ENCODE results near the gene PDIA5. TPM values are rescaled to one million over a fixed set of nuclear protein-coding genes. Genes with fewer than 3 reads are reported as not detected.

PDIA5 gene
- total RNA-seq, 1 donor from 2014 or later, result 128 TPM

DNA sequence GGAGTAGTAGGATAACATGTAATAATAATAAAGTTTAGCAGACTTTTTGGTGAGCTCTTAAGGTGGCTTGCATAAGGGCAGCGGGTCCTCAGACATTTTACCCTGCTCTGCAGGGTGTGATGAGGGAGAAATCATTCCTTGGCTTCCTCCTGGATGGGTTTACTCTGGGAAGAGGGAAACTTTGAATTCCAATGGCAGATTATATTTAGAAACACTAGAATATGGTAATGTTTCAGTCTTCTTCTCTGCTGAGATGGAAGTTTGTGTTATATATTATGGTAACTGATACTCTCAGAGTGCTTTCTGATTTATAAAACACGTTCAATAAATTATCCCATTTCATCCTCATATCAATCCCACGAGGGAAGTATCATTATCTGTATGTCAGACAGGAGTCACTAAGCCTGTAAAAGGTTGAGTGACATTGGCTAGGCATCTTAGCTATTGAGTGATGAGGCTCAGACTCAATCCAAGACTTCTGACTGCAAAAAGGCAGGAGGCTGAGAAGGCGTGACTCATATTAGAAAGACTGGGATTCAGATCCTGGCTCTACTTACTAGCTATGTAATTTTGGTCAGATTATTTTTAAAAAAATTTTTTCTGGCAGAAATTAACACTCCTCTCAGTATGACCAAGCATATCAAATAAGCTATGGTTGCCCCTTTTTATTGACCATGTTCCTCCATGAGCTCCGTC lies 19.3 kb downstream of the PDIA5 start:
- H3K27me3 Mint-ChIP-seq (ENCODE audit: low read depth), result no peaks in the 10 kb centered on the region
- DNase-seq (ENCODE audit: low spot score), result no peak
- TF ChIP-seq, protein P1, sequence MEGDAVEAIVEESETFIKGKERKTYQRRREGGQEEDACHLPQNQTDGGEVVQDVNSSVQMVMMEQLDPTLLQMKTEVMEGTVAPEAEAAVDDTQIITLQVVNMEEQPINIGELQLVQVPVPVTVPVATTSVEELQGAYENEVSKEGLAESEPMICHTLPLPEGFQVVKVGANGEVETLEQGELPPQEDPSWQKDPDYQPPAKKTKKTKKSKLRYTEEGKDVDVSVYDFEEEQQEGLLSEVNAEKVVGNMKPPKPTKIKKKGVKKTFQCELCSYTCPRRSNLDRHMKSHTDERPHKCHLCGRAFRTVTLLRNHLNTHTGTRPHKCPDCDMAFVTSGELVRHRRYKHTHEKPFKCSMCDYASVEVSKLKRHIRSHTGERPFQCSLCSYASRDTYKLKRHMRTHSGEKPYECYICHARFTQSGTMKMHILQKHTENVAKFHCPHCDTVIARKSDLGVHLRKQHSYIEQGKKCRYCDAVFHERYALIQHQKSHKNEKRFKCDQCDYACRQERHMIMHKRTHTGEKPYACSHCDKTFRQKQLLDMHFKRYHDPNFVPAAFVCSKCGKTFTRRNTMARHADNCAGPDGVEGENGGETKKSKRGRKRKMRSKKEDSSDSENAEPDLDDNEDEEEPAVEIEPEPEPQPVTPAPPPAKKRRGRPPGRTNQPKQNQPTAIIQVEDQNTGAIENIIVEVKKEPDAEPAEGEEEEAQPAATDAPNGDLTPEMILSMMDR (IDR thresholded peaks at IDR 0.05), result no peak
- no peaks in the 10 kb centered on the region for H3K9me3 Mint-ChIP-seq (ENCODE audit: low read depth)
- H3K4me1 Mint-ChIP-seq (ENCODE audit: low read depth), result peaks cover 99% of the 10 kb centered on the region
- no peak overlapping the region for H3K4me3 Mint-ChIP-seq (ENCODE audit: unreplicated experiment)
- peak overlapping the region; percentile 87 for H3K27ac Mint-ChIP-seq (ENCODE audit: unreplicated experiment)
- H3K36me3 Mint-ChIP-seq (ENCODE audit: low read depth), result no peaks in the 10 kb centered on the region

DNA sequence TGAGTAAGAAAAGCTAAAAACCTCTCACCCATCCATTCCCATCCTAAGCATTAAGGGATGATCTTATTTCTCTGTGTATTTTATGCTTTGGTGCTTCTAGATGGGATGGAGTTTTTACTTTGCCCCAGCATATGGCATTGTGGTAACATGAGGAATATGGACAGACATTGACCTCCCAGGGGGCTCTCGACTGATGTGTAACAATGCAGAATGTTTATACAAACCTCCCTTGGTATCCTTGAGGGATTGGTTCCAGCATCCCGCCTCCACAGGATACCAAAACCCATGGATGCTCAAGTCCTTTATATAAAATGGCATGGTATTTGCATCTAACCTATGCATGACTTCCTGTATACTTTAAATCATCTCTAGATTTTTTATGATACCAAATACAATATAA lies 21.6 kb downstream of the PDIA5 start:
- H3K4me3 Mint-ChIP-seq (ENCODE audit: unreplicated experiment), result no peak overlapping the region
- no peak for DNase-seq (ENCODE audit: low spot score)
- H3K27ac Mint-ChIP-seq (ENCODE audit: unreplicated experiment), result peak overlapping the region; percentile 42
- TF ChIP-seq, protein P1 (IDR thresholded peaks at IDR 0.05), result no peak
- H3K36me3 Mint-ChIP-seq (ENCODE audit: low read depth), result peaks cover 14% of the 10 kb centered on the region
- no peaks in the 10 kb centered on the region for H3K27me3 Mint-ChIP-seq (ENCODE audit: low read depth)
- peaks cover 82% of the 10 kb centered on the region for H3K4me1 Mint-ChIP-seq (ENCODE audit: low read depth)
- H3K9me3 Mint-ChIP-seq (ENCODE audit: low read depth), result no peaks in the 10 kb centered on the region

DNA sequence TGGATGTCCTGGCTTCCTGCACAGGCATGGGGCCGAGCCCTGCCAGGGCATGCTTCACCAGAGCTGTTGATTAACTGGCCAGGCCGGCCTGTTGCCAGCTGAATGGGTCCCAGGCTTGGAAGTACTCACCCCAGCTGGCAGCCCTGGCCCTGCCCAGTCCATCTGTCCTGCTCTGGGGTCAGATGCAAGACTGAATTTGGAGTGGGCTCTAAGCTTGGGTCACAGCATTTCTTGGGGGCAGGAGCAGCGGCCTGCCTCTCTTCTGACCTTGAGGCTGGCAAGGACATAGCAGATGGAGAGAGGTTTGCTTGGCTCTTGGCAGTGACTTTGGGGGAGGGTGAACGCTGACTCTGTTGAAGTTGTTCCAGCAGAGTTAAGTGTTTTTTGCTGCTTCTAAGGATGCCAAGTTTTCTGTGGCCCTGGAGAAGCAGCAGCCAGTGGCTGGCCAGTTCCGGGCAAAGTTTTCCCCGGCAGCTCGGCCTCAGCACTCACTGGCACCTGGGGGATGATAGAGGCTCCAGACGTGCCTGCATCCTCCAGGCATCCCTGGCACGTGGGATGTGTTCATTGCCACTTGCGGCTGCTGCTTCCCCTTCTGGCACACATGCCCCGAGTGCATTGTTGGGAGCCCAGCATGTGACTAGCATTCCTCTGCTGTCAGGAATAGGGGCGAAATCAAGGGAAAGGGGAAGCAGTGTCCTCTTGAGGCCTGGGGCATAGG lies 22.9 kb downstream of the PDIA5 start:
- Mint-ChIP-seq H3K4me1 (ENCODE audit: low read depth) (peaks cover 73% of the 10 kb centered on the region), H3K4me3 (ENCODE audit: unreplicated experiment) (no peak overlapping the region), H3K9me3 (ENCODE audit: low read depth) (no peaks in the 10 kb centered on the region), H3K36me3 (ENCODE audit: low read depth) (peaks cover 21% of the 10 kb centered on the region), H3K27ac (ENCODE audit: unreplicated experiment) (peak overlapping the region; percentile 65), H3K27me3 (ENCODE audit: low read depth) (no peaks in the 10 kb centered on the region)
- TF ChIP-seq, protein P1 (IDR thresholded peaks at IDR 0.05), result no peak
- DNase-seq (ENCODE audit: low spot score), result no peak

DNA sequence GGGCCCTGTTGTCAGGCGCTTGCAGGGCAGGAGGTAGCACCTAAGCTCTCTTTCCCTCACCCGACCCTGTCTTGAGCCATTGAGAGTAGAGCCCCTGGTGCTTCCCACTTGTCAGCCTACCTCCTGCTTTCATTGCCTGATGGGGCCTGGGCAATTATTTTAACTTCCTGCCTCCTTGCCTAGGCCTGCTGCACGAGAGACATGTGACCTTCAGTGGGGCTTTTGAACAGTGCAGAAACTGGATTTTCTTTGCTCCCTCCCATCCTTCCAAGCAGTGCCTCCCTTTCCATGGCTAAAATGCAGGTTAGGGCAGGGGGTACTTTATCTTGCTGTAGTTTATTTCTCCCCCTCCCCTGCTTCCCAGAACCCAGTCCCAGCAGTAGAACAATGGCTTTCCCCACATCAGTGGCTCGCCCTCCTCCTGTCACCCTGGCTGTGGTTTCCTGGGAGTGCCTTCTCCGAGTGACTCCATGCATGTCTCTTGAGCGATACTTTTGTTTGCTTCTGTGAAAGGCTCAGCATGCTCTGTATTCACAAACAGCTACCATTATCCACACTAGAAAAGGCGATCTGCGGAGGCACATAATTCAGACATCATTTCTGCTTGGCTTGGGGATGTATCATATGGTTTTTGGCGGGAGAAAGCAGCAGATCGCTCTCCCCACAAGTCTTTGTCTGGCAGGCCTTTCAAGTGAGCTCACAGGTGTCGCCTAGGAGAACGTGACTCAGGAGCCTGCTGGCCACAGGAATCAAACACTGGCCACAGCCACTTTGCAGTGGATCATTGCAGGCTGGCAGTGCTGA lies 24.1 kb downstream of the PDIA5 start:
- TF ChIP-seq, protein P1 (IDR thresholded peaks at IDR 0.05), result no peak
- DNase-seq (ENCODE audit: low spot score), result no peak
- peaks cover 25% of the 10 kb centered on the region for H3K36me3 Mint-ChIP-seq (ENCODE audit: low read depth)
- H3K4me3 Mint-ChIP-seq (ENCODE audit: unreplicated experiment), result no peak overlapping the region
- H3K9me3 Mint-ChIP-seq (ENCODE audit: low read depth), result no peaks in the 10 kb centered on the region
- H3K27me3 Mint-ChIP-seq (ENCODE audit: low read depth), result no peaks in the 10 kb centered on the region
- peak overlapping the region; percentile 55 for H3K27ac Mint-ChIP-seq (ENCODE audit: unreplicated experiment)
- peaks cover 65% of the 10 kb centered on the region for H3K4me1 Mint-ChIP-seq (ENCODE audit: low read depth)

DNA sequence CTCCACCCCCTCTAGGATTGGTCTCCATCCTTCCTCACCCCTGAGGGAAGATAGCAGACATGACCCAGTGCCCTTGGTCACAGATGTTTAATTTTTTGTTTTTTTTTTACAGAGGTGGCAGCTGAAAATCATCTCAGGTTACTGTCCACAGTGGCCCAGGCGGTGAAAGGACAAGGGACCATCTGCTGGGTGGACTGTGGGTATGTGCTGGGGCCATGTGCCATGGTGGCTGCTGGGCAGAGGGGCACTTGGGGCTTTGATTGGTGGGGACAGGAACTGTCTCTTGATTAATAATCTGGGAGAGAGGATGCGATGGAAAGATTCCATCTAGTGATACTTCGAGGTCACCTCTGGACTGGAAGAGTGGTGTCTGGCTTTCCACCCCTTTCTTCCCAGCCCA lies 25.4 kb downstream of the PDIA5 start:
- Mint-ChIP-seq H3K4me3 (ENCODE audit: unreplicated experiment) (no peak overlapping the region), H3K27me3 (ENCODE audit: low read depth) (no peaks in the 10 kb centered on the region), H3K27ac (ENCODE audit: unreplicated experiment) (no peak overlapping the region), H3K36me3 (ENCODE audit: low read depth) (peaks cover 27% of the 10 kb centered on the region), H3K4me1 (ENCODE audit: low read depth) (peaks cover 65% of the 10 kb centered on the region), H3K9me3 (ENCODE audit: low read depth) (no peaks in the 10 kb centered on the region)
- TF ChIP-seq, protein P1 (IDR thresholded peaks at IDR 0.05), result no peak
- DNase-seq (ENCODE audit: low spot score), result no peak

Data from chondrocyte (in vitro differentiated cells).